ENCODE data around the gene BGN.

- TF ChIP-seq CTCF (IDR thresholded peaks at IDR 0.05) (no peak), POLR2A (IDR thresholded peaks at IDR 0.05) (no peak), POLR2AphosphoS5 (IDR thresholded peaks at IDR 0.05) (no peak)
Observed at GRCh38 chrX:153463556-153463955, 31.2 kb upstream of the BGN start.

Data from stomach (tissue), 4 donors.